Transverse colon (tissue), 3 donors: ENCODE measurements around the gene SLCO4A1.

Experiments
- EP300 ChIP-seq: sonication (generic); formaldehyde crosslinking; IDR thresholded peaks from one replicate; pipeline ENCODE4 v1.6.1; 2017; ENCODE audit warnings: antibody characterized with exemption, low read depth
- POLR2A ChIP-seq: fragments of 450-650 bp; IDR thresholded peaks from one replicate; pipeline ENCODE4 v1.6.1; 2016; ENCODE audit warnings: antibody characterized with exemption, mild to moderate bottlenecking, moderate library complexity
- TF ChIP-seq, protein P1 (sequence below), 5 experiments: fragments of 200-600 bp in 3 of 5; fragments of 450-650 bp in 2 of 5; sonication (generic) in 3 of 5; IDR thresholded peaks; 1 replicate in 2 of 5; 2 replicates in 3 of 5; pipeline ENCODE4 v1.5.1; 2016 to 2017; ENCODE audit warnings: antibody characterized with exemption in 5 of 5, inconsistent platforms in 3 of 5, mild to moderate bottlenecking in 2 of 5, moderate library complexity in 1 of 5

DNA sequence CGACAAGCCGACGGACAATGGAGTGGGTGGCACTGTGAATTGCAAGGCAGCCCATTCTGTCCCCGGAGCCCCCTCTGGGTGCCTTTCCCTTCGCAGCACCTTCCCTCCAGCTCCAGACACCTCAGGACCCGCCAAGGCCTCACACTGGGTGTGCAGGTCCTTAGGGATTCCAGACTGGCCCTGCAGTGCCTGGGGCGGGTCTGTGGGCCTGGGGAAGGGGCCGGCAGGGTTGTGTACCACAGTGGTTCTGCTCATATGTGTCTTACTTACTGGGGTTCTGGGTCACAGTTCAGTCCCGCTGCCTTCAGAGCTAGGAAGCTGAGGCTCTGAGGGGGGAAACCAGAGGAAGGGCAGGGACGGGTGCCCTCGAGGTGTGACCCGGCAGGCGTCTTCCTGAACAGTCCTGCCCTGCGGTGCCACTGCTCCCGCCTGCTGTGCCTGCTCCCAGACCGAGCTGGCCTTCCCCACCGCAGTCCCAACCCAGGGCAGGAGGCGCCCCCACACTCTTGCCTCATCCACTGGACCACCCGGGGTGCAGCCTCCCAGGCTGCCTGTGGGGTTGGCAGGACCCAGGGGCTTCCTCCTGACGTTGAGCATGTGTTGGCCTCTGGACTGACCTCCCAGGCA, 16.3 kb upstream of the SLCO4A1 start:
- TF ChIP-seq, protein P1, sequence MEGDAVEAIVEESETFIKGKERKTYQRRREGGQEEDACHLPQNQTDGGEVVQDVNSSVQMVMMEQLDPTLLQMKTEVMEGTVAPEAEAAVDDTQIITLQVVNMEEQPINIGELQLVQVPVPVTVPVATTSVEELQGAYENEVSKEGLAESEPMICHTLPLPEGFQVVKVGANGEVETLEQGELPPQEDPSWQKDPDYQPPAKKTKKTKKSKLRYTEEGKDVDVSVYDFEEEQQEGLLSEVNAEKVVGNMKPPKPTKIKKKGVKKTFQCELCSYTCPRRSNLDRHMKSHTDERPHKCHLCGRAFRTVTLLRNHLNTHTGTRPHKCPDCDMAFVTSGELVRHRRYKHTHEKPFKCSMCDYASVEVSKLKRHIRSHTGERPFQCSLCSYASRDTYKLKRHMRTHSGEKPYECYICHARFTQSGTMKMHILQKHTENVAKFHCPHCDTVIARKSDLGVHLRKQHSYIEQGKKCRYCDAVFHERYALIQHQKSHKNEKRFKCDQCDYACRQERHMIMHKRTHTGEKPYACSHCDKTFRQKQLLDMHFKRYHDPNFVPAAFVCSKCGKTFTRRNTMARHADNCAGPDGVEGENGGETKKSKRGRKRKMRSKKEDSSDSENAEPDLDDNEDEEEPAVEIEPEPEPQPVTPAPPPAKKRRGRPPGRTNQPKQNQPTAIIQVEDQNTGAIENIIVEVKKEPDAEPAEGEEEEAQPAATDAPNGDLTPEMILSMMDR (IDR thresholded peaks at IDR 0.05), result no peak
- TF ChIP-seq EP300, result no peak
- no peak for TF ChIP-seq POLR2A
